COLO668 (cell line): ENCODE measurements around the gene TEAD4.

Experiments
- DNase-seq: peaks from one replicate; lab custom pipeline; 2025; ENCODE audit not compliant: unreplicated experiment; lab: John Stamatoyannopoulos, UW

Gene TEAD4

GRCh38 chr12:2999265-2999841 is 40.2 kb downstream of the TEAD4 start:
- DNase-seq: no peak

DNA sequence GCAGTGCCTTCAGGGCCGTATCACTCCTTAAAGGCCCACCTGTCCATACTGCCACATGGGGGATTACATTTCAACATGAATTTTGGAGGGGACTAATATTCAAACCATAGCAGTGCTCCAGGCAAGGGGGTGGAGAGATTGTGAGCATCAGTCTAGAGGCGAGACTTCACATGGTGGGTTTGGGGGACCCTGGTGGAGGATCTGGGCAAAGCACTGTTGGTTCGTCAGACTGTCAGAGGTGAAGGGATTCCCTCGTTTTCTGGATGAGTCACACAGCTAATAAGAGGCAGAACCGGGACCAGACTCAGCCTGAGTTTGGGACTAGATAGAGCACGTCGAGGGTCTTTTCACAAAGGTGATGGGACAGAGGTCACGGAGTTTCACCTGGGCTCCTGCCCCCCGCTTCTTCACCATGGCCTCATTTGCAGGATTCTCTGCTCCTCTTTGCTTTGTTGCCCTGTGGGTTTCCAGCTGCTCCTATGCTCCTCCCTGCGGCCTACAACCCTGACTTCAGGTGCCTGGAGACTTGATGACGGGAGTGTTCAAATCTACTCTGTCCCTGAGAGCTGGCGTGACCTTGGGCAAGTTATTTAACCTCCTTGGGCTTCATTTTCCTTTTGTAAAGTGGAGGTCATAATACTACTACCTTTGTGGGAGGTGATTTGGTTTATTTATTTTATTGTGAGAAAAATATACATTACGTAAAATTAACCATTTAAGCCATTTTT is 41.5 kb downstream of the TEAD4 start:
- DNase-seq: no peak

DNA sequence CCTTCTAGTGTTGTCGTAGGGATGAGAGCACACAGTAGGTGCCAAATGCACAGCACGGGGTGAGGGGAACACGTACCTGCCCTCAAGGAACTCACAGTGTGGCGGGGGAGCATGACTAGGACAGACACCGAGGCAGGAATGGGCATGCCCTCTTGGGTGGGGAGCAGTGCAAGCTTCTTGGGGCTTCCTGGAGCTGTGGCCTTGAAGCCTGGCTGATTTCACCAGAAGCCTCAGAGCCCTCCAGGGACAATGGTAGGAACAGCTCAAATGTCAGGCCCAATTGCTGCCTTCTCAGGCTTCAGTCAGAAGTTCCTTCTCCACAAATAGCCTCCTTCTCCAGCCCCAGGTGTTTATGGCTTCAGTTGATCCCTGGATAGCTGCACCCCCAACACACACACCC is 43.4 kb downstream of the TEAD4 start:
- no peak for DNase-seq

DNA sequence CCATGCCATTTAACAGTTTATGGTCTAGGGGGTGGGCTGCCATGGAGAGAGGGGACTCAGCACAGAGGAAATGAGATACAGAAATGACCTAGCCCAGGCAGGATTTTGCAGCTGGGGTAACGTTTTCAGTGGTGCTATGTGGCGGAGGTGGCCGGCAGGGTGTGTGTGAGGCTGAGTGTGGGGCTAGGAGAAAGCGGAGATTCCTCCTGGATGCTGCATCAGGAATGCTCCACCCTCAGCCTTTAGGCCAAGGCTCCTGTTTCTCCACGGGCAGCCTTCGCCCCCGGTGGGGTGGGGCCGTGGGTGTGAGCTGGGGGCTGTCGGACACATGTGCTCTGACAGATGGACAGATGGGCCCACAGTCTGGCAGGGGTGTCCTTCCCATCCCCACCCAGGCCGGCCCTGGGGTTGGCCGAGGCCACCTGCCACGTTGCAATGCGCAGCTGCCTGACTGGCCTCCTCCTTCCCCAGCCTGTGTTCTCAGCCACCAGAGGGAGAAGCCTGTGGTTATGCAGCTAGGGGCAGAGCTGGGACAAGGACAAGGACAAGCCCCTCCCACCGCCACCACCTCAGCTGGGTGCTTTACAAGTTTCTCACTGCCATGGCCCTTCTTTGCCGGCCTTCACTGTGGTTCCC is 44.3 kb downstream of the TEAD4 start:
- no peak for DNase-seq

DNA sequence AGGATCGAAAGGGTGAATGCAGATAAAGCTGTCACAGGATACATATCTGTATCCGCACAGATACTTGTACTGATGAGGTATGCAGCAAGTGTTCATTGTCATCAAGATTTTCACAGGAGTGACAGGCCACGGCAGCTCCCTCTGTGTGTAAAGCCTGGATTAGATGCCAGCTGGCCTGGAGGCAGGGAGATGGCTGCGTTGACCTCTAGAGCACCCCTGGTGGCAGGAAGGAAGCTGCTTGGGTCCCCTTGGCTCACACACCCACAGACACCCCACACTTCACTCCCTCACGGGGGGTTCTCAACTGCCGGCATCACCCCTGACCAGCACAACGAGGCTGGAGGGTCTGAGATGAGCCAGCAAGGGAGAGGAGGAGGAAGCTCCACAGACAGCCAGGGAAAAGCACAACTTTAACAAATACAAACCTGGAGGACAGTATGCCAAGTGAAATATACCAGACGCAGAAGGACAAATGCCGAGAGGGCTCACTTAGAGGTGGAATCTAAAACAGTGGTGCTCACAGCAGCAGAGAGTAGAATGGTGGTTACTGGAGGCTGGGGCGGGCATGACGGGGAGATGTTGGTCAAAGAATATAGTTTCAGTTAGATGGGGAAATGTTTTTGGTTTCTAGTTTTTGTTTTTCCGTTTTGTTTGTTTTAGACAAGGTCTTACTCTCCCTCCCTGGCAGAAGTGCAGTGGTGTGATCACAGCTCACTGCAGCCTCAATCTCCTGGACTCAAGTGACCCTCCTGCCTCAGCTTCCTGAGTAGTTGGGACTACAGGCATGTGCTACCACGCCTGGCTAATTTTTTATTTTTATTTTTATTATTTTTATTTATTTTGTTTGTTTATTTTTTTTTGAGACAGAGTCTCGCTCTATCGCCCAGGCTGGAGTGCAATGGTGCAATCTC is 45.7 kb downstream of the TEAD4 start:
- DNase-seq: no peak

- DNase-seq: no peak
Measured at GRCh38 chr12:3005736-3006135, 46.5 kb downstream of the TEAD4 start.

DNA sequence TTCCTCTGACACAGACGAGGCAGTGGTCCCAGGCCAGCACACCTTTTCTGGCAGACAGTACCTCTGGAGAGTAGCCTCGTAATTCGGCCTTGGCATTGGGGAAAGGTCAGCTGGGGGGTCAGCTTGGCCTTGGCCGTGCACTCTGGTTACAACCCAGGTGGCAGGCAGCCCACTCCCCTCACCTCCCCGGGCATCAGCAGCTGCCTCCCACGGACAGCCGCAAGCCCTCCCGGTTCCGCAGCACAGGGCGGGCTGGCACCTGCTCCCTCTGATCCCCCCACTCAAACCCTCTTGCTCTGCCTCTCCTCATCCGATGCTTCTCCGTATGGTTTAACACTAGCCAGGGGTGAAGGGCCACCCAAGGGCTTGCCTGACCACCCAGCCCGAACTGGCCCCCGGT is 50.6 kb downstream of the TEAD4 start:
- DNase-seq: no peak

DNA sequence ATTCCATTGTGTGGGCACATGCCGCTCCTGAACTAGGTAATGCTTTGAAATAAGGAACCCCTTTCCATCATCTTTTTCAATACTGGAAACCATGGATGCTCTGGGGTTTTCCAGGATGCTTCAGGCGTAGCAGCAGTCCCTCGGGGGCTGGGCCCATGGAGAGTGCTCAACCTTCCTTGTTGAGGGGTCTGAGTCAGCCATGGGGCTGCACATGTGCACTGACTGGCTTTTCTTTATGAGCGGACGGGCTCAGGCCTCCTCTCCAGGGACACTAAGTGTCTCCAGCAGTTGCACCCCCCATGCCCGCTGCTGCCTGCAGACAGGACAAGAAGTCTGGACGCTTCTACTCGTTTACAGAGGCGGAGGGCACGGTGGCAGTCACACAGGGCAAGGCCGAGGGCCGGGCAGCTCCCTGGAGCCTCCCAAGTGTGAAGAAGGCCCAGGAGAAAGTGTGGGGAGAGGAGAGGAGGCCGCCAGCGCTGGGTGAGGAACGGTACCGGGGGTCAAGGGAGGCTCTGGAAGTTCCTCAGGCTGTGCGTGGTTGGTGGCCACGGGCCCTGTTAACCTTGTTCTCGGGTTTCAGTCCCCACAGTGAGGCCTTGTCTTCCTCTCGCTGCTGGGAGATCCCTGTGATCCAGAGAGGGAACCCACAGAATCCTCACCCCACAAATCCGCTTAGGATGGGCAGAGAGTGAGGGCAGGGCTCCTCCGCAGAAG is 51.2 kb downstream of the TEAD4 start:
- DNase-seq: no peak

DNA sequence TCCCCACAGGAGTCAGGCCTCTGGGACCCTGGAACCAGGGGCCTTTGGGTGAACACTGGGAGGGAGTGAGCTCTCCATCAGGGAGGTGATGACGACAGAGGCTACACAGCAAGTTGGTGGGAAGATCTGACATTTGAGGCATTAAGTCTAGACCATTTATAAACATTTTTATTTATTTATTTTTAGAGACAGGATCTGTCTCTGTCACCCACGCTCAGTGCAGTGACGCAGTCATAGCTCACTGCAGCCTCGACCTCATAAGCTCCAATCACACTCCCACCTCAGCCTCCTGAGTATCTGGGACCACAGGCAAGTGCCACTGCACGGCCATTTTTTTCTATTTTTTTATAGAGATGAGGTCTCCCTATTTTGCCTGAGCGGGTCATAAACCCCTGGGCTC is 53.6 kb downstream of the TEAD4 start:
- DNase-seq: no peak

GRCh38 chr12:3014641-3015040 is 55.4 kb downstream of the TEAD4 start:
- DNase-seq: no peak

DNA sequence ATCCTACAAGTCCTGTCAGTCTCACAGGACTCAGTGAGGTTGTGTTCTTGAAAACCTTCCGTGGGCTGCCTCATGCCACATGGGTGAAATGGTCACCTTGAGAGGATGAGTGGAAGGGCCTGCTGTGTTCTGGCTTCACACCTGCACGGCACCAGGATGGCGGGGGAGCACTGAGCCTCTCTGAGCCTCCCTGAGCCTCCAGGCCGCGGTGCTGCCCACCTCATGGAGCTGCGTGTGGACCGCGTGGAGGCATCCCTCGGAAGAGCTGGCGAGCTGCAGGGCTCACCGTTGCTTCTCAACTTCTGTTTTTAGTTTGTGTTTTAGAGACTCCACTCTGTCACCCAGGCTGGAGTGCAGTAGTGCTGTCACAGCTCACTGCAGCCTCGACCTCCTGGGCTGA is 56.2 kb downstream of the TEAD4 start:
- no peak for DNase-seq

DNA sequence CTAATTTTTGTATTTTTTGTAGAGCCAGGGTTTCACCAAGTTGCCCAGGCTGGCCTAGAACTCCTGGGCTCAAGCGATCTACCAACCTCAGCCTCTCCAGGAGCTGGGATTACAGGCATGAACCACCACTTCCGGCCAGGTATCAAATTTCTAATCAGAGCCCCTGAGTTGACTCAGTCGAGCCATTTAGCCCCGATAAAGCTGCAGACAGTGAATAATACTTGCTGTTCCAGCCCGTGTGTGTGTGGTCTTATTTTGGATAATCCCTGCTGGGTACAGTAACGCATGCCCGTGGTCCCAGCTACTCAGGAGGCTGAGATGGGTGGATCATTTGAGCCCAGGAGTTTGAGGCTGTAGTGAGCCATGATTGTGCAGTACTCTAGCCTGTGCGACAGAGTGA is 57.0 kb downstream of the TEAD4 start:
- no peak for DNase-seq

GRCh38 chr12:3017281-3017680 is 58.1 kb downstream of the TEAD4 start:
- no peak for DNase-seq

- DNase-seq: no peak
Measured at GRCh38 chr12:3018284-3019004, 59.2 kb downstream of the TEAD4 start.

DNA sequence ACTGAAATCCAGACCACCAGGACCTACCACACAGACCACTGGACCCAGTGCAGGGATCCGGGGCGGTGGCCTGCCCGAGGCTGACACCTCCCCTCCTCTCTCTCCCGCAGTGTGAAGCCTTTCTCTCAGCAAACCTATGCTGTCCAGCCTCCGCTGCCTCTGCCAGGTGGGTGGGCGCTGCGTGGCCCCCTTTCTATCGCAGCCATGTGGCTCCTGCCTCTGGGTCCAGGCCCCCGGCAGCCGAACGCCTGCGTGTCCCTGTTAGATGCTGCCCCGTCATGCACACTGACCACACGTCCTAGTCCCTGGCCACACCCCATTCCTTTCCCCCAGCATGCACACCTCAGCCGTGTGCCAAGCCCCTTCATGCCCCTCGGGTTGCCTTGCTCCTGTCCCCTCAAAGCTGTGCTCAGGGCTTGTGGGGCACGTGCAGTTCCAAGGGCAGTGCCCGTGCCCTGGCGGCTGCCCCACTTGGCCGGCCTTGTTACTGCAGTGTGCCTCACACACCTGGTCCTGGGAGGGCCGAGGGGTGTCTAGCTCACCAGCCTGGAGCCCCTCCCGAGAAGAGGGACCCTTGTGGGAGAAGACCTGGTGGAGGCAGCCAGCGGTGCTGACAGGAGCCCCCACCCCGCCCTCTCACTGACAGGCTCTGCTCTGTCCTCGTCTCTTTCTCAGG is 59.9 kb downstream of the TEAD4 start:
- DNase-seq: no peak

DNA sequence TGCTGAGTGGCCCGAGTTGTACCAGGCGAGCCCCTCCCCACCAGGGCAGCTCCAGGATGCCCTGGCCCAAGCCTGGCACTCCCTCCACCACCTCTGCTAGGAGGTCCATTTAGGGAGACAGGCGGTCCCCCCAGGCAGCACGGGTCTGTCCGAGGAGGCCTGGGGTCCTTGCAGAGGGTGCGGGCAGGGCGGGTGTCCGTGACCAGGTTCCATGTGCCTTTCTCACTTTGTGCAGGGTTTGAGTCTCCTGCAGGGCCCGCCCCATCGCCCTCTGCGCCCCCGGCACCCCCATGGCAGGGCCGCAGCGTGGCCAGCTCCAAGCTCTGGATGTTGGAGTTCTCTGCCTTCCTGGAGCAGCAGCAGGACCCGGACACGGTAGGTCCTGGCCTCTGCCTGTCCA is 61.2 kb downstream of the TEAD4 start:
- no peak for DNase-seq

DNA sequence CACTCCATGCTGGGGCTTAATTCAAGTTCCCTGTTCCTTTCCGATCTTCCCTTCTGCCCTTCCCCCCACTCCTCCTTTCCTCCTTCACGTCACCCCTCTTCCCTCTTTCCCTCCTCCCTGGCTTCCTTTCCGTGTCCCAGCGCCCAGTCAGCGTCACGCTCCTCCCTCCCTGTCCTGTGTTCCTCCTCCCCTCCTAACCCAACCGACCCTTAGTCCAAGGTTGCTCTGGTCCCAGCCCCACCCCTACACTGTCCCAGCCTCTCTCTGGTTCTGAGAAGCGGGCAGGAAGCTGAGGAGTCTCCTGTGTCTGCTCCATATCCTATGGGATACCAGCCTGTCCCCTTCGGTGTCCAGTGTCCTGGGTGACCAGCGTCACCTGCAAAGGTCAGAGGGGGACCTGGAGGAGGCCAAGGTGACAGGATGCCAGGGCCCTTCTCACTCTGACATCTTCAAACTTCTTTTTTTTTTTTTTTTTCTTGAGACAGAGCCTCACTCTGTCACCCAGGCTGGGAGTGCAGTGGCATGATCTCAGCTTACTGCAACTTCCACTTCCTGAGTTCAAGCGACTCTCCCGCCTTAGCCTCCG is 61.7 kb downstream of the TEAD4 start:
- DNase-seq: no peak

- no peak for DNase-seq
Measured at GRCh38 chr12:3022411-3022810, 63.2 kb downstream of the TEAD4 start.

- no peak for DNase-seq
Measured at GRCh38 chr12:3022961-3023360, 63.8 kb downstream of the TEAD4 start.
